LNCaP clone FGC (cell line): Measurements from ENCODE around the gene NT5M.

Experiments
- DNase-seq: peaks from one replicate; pipeline ENCODE4 v3.0.0-alpha.2; 2011; ENCODE audit warnings: low read depth
- H3K4me3 ChIP-seq: 2 replicates; pipeline ENCODE4 v1.5.1; 2011; ENCODE audit warnings: mild to moderate bottlenecking, low read depth, low read length, control low read depth
- CTCF ChIP-seq: IDR thresholded peaks from 2 replicates; pipeline ENCODE4 v1.5.1; 2012; ENCODE audit warnings: mild to moderate bottlenecking; ENCODE audit not compliant: control insufficient read depth, insufficient read depth; ENCODE audit errors: extremely low read depth

Gene NT5M

GRCh38 chr17:17343896-17344506, 40.8 kb downstream of the NT5M start:
- no peak overlapping the region for H3K4me3 ChIP-seq
- DNase-seq: no peak
- no peak for TF ChIP-seq CTCF

DNA sequence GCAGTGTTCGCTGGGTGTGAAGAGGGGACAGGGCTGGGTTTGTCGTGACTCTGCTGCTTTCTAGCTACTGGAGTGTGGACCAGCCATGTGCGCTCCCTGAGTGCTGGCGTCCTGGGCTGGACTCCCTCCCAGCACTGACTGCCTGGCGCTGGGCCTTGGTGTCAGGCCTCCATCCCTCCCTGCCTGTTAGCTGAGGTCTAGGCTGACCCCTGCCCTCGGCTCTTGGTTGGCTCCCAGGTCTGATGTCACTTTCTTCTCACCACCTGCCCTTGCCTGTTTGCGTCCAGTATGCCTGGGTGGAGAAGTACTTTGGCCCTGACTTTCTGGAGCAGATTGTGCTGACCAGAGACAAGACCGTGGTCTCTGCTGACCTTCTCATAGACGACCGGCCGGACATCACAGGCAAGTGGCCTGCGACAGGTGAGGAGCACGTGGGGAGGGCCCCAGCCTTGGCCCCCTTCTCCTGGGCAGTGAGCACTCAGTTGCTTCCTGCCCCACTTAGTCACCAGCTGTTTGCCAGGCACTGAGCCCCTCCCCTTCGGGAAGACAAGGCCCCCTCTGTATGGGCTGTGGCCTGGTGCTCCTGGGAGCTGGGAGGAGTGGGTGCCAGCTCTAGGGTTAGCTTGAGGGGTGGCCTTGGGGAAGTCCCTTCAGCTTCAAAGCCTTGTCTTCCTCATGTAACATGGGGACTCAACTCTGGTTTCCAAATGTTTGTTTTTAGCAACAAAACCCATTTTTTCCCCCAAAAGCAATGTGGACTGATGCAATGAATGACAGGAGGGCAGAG, 41.5 kb downstream of the NT5M start:
- no peak overlapping the region for H3K4me3 ChIP-seq
- no peak for TF ChIP-seq CTCF
- no peak for DNase-seq

- no peak for DNase-seq
- no peak overlapping the region for H3K4me3 ChIP-seq
- TF ChIP-seq CTCF: no peak
Measured at GRCh38 chr17:17345294-17345597, 42.1 kb downstream of the NT5M start.

DNA sequence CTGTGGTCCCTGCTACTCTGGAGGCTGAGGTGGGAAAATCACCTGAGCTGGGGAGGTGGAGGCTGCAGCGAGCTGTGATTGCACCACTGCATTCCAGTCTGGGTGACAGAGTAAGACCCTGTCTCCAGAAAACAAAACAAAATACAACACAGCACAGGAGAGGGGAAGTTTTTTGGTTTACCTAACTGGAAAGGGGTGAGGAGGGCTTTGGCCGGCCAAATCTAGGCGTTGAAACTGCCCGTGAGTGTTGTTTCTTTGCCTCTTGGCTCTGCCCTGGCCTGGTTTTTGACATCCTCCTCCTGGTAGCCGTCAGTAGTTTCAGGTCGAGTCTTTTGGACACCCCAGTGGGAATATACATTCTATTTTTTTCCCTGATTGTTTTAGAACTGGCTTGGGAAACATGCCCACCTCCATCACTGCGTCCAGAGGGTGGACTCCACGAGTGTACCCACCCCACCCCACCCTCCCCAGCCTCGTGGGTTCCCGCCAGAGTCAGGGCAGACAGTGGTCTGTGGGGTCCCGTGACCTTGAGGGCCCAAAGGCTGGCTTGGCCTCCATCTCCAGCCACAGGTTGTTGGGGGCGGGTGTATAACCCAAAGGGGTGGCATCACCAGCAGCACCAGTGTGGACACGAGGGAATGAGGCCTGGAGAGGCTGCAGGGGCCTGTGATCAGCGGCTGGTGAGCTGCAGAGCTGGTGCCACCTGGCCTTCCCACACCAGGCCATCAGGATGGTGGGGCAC, 42.7 kb downstream of the NT5M start:
- no peak for DNase-seq
- no peak overlapping the region for H3K4me3 ChIP-seq
- TF ChIP-seq CTCF: no peak

- no peak for DNase-seq
- H3K4me3 ChIP-seq: no peak overlapping the region
- TF ChIP-seq CTCF: no peak
Measured at GRCh38 chr17:17346428-17347233, 43.5 kb downstream of the NT5M start.

DNA sequence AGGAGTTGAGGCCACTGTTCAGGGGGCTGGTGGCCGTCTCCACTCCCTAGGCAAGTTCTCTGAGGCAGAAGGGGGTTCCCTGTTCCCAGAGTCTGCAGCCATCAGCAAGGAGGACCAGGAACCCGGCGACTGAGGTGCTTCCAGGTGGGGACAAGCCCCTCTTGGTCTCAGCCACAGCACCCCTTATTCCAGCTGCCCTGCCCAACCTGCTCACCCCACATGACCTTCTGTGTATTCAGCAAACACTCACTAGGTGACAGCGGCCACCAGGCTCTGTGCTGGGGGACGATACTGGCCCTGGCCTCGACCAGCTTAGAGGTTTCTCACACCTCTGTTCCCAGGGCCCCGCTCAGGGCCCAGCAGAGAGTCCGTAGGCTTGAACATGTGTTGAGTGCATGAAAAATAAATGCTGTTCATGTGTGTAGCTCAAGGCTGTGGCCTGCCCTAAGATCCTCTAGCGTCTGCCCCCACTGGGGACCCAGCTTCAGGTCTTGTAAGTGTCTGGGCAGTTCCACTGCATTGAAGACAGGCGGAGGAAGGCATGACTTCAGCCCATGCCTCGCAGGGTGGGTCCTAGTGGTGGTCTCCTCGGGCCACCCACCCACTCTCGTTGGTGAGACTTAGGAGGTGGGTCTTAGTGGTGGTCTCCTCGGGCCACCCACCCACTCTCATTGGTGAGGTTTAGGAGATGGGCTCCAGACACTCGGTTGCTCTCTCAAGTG, 44.2 kb downstream of the NT5M start:
- no peak for DNase-seq
- no peak for TF ChIP-seq CTCF
- H3K4me3 ChIP-seq: no peak overlapping the region
